Body of pancreas (tissue), 4 donors: ENCODE data around the gene PTPRM. TPM values are rescaled to one million over a fixed set of nuclear protein-coding genes. Genes with fewer than 3 reads are reported as not detected.

Source experiments
- ATAC-seq: fragments of 150-250 bp; one replicate; pipeline ENCODE4 v1.9.1; 2016
- DNase-seq, 4 donors: peaks; one replicate each; pipeline ENCODE4 v3.0.0-alpha.2; 2019
- H3K27ac ChIP-seq, 4 donors: fragments of 200-600 bp; sonication (generic); 1 replicate in 3 of 4; 2 replicates in 1 of 4; pipeline versions ENCODE4 v1.5.1 to v1.6.1; 2016 to 2019; ENCODE audit warnings: mild to moderate bottlenecking in 1 of 4, mixed read lengths in 1 of 4, moderate library complexity in 1 of 4
- H3K27me3 ChIP-seq, 2 donors: fragments of 200-600 bp; sonication (generic); one replicate each; pipeline ENCODE4 v1.6.0; 2016; ENCODE audit warnings: mild to moderate bottlenecking in 1 of 2
- H3K36me3 ChIP-seq, 2 donors: fragments of 200-600 bp; sonication (generic); replicated peaks in 1 of 2; 2 replicates each; pipeline ENCODE4 v1.5.1; 2016; ENCODE audit warnings: low read depth in 2 of 2; ENCODE audit not compliant: insufficient read depth in 1 of 2
- H3K4me1 ChIP-seq: fragments of 200-600 bp; sonication (generic); one replicate; pipeline ENCODE4 v1.6.0; 2016
- H3K4me3 ChIP-seq, 2 donors: fragments of 200-600 bp; sonication (generic); 1 replicate in 1 of 2; 2 replicates in 1 of 2; pipeline ENCODE4 v1.5.1; 2016 to 2019
- H3K9me3 ChIP-seq, 3 donors: fragments of 200-600 bp; sonication (generic); 1 replicate in 2 of 3; 2 replicates in 1 of 3; pipeline ENCODE4 v1.5.1; 2016
- POLR2A ChIP-seq, 3 donors: fragments of 450-650 bp; IDR thresholded peaks; one replicate each; pipeline ENCODE4 v1.6.1; 2016; ENCODE audit warnings: antibody characterized with exemption in 3 of 3, mild to moderate bottlenecking in 2 of 3
- WGBS, 2 donors: methylation state at CpG; one replicate each; pipeline ENCODE4 v1.1.5; 2017; 5-methylcytosine and 5-hydroxymethylcytosine counted together
- intact Hi-C: fragments of 100-400 bp; cut with DNase I; formaldehyde crosslinking; loops from one replicate; pipeline ENCODE4 v1.15.1; 2023
- total RNA-seq, 2 donors: library from RNA; depleted of rRNA; stranded (reverse); fragments of >200 nt; gene quantifications; one replicate each; pipeline ENCODE4 v1.1.0, GENCODE V29; 2016
- TF ChIP-seq, protein P1 (sequence below), 7 experiments: fragments of 450-650 bp in 4 of 7; fragments of 200-600 bp in 3 of 7; sonication (generic) in 3 of 7; IDR thresholded peaks; one replicate each; pipeline ENCODE4 v1.5.1; 2016 to 2019; ENCODE audit warnings: antibody characterized with exemption in 7 of 7

The PTPRM gene
- total RNA-seq, 2 donors from 2014 or later, result 38.2 to 48.0 TPM

DNA sequence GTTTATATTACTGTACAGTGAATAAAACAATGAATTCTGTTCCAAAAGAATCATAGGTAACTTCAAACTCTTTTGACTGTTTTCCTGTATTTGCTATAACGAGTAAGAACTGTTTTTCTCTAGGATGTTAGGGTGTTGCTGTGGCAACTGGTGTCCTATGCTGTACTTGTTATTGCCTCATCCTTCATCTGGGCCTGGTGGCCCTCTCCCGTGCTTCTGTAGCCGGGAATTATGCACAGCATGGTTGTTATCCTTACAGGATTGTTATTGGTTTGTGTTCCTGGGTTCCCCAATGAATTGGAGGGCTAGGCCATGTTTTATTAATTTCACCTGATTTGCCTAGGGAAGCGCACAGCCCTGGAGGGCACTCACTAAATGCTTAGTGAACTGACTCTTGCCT is 279.2 kb downstream of the PTPRM start:
- Histone ChIP-seq H3K27me3 (no peaks in the 10 kb centered on the region), H3K27ac (no peak overlapping the region), H3K36me3 (no peaks in the 10 kb centered on the region), H3K4me1 (no peaks in the 10 kb centered on the region), H3K4me3 (no peak overlapping the region), H3K9me3 (no peaks in the 10 kb centered on the region)
- 73 to 94% methylated on average over 4 of the region's 4 CpGs for WGBS, 2 donors
- TF ChIP-seq POLR2A (IDR thresholded peaks at IDR 0.05), result no peak
- TF ChIP-seq, protein P1, sequence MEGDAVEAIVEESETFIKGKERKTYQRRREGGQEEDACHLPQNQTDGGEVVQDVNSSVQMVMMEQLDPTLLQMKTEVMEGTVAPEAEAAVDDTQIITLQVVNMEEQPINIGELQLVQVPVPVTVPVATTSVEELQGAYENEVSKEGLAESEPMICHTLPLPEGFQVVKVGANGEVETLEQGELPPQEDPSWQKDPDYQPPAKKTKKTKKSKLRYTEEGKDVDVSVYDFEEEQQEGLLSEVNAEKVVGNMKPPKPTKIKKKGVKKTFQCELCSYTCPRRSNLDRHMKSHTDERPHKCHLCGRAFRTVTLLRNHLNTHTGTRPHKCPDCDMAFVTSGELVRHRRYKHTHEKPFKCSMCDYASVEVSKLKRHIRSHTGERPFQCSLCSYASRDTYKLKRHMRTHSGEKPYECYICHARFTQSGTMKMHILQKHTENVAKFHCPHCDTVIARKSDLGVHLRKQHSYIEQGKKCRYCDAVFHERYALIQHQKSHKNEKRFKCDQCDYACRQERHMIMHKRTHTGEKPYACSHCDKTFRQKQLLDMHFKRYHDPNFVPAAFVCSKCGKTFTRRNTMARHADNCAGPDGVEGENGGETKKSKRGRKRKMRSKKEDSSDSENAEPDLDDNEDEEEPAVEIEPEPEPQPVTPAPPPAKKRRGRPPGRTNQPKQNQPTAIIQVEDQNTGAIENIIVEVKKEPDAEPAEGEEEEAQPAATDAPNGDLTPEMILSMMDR (IDR thresholded peaks at IDR 0.05), result no peak
- intact Hi-C loops, result no loop called here
- ATAC-seq, result no peak
- no peak for DNase-seq

DNA sequence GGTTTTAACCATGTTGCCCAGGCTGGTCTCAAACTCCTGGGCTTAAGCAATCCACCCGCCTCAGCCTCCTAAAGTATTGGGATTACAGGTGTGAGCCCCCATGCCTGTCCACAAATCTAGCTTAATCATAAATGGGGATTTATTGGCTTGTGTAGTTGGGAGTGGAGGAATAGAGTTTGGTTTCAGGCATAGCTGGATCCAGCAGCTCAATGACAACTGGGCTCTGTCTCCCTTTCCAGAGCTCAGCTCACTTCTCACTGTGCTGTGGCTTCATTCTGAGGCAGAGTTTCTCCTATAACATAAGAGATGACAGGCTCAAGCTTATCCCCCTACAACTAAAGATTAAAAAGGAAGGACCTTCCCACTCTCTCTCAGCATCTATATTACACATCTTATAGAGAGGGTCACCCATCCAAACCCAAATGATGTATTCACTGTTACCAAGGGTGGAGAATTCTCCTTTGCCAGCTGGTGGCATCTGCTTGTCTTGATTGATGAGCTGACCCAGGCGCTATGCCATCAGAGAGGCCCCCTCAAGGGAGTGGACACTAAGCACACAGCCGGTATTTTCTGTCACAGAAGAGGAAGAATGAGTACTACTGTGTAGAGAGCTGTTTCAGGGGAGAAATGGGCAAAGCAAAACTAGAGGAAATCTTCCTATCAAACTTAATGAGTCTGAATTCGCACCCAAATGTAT is 280.4 kb downstream of the PTPRM start:
- intact Hi-C loops, result no loop called here
- no peaks in the 10 kb centered on the region for H3K27me3 ChIP-seq
- 93 to 94% methylated on average over 4 of the region's 4 CpGs for WGBS, 2 donors
- H3K4me1 ChIP-seq, result no peaks in the 10 kb centered on the region
- ATAC-seq (no peak), DNase-seq (no peak)
- no peak overlapping the region for H3K4me3 ChIP-seq
- TF ChIP-seq, protein P1 (IDR thresholded peaks at IDR 0.05), result no peak
- no peak for TF ChIP-seq POLR2A (IDR thresholded peaks at IDR 0.05)
- H3K9me3 ChIP-seq, result no peaks in the 10 kb centered on the region
- no peak overlapping the region for H3K27ac ChIP-seq
- H3K36me3 ChIP-seq, result no peaks in the 10 kb centered on the region

DNA sequence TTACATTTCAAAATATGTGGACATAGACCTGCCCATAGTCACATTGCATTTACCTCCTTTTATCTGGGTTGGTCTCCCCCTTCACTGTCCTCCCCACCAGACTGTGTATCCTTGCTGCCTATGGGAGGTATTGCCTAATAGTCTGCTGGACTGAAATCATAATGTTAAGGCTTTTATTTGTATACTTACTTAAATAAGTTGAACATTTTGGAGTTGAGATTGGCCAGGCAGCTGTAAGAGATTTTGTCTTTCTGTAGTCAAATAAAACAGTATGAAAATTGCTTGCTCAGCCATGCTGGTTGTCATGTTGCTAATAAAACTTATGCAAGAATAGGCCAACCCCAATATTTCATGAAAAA is 280.9 kb downstream of the PTPRM start:
- H3K4me3 ChIP-seq, result no peak overlapping the region
- ATAC-seq, result no peak
- H3K27ac ChIP-seq, result no peak overlapping the region
- H3K4me1 ChIP-seq, result no peaks in the 10 kb centered on the region
- TF ChIP-seq, protein P1 (IDR thresholded peaks at IDR 0.05), result no peak
- no peak for TF ChIP-seq POLR2A (IDR thresholded peaks at IDR 0.05)
- intact Hi-C loops, result no loop called here
- DNase-seq, result no peak
- H3K9me3 ChIP-seq, result no peaks in the 10 kb centered on the region
- H3K36me3 ChIP-seq, result no peaks in the 10 kb centered on the region
- H3K27me3 ChIP-seq, result no peaks in the 10 kb centered on the region

DNA sequence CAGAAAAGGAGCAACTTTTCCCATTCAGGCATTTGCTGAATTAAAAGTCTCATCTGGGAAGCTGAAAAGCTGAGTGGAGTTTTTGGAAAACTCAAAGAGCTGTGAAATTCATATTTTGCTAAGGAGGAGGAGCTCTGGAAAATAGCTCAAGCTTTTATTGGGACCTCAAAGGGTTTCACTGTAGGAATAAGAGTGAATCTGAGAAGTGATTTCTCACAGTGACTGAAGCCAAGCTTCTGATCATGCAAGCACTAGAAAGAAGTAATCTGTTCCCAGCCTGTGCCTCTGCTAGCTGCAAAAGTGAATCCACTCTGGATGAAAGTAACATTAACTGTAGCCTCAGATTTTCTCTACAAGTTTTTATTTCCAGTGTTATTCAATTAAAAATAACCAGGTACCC is 283.3 kb downstream of the PTPRM start:
- DNase-seq (no peak), ATAC-seq (no peak)
- Histone ChIP-seq H3K27ac (no peak overlapping the region), H3K27me3 (no peaks in the 10 kb centered on the region), H3K4me3 (no peak overlapping the region), H3K36me3 (no peaks in the 10 kb centered on the region), H3K9me3 (no peaks in the 10 kb centered on the region), H3K4me1 (no peaks in the 10 kb centered on the region)
- TF ChIP-seq, protein P1 (IDR thresholded peaks at IDR 0.05), result no peak
- no peak for TF ChIP-seq POLR2A (IDR thresholded peaks at IDR 0.05)
- intact Hi-C loops, result no loop called here

DNA sequence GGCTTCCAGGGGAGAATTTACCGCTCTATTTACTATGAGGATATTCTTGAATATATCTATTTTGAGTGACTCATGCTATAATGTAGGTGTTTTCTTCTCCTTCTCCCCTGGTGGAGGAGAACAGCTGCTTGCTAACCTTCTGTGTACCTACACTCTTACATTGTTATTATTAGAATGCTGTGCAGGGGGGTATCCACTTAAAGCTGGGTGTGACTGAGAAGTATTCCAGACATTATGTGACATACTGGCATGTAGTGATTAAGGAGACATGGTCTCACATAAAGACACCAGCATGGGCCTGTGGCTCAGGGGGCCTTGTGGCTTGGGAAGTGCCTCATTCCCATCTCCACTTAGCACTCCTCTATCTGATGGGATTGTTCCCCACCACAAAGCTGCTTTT is 287.9 kb downstream of the PTPRM start:
- no peaks in the 10 kb centered on the region for H3K9me3 ChIP-seq
- intact Hi-C loops, result no loop called here
- WGBS, 2 donors, result 92 to 96% methylated on average over 1 of the region's 1 CpG
- peaks cover 8% of the 10 kb centered on the region for H3K4me1 ChIP-seq
- H3K4me3 ChIP-seq, result no peak overlapping the region
- TF ChIP-seq POLR2A (IDR thresholded peaks at IDR 0.05), result no peak
- TF ChIP-seq, protein P1 (IDR thresholded peaks at IDR 0.05), result no peak
- DNase-seq (no peak), ATAC-seq (no peak)
- H3K36me3 ChIP-seq, result no peaks in the 10 kb centered on the region
- no peaks in the 10 kb centered on the region for H3K27me3 ChIP-seq
- no peak overlapping the region for H3K27ac ChIP-seq
